Measurements from ENCODE around the gene SP100.

DNA sequence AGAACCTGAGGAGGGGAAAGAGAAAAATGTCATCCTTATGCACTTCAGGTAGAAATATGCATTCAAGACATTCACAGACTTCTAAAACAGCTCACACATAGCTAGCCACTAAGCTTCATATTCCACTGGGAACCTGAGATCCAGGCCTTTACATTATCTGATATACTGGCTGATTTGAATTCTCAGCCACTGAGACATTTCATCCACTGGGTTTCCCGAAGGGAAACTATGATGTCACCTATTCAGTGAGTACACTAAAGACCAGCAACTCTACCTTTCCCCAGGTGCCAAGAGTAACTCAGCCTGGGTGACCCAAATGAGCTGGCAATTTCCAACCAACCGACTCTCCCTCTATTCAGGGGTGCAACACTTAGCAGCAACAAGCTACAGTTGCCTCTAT, 21.7 kb upstream of the SP100 start:
- TF ChIP-seq EZH2 (IDR thresholded peaks at IDR 0.05; ENCODE audit: insufficient read depth, poor library complexity, severe bottlenecking): no peak
- no peak for TF ChIP-seq EZH2phosphoT487 (IDR thresholded peaks at IDR 0.05; ENCODE audit: insufficient read depth, low read depth)

Measured in GM23248 (cell line).